ENCODE measurements around the gene FOXRED2.

DNA sequence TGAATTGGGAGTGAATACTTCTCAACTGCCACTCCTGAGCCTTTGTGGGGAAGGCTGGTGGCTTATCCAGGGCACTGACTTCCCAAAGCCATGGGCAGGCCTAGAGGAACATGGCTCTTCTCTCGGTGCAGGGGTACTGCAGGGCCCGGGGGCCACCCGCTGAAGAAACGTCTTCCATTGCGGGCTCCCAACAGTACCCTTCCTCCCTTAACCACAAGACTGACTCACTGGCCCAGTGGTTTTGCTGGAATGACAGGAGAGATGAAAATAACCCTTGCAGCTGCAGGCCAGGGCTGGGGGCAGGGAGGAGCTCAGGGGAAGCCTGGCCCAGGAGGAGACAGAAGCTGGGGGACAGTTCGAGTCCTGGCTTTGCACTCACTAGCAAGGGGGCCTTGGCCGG is 38.9 kb downstream of the FOXRED2 start:
- TF ChIP-seq CTCF (conservative IDR thresholded peaks at IDR 0.05; ENCODE audit: low read depth, low read length) (no peak), EZH2 (IDR thresholded peaks at IDR 0.05; ENCODE audit: borderline replicate concordance, low read depth, low read length, poor library complexity, severe bottlenecking) (no peak)
